Panc1 (cell line): Measurements from ENCODE around the gene ANO4.

Source experiments
- POLR2AphosphoS5 ChIP-seq: IDR thresholded peaks from 2 replicates; pipeline ENCODE4 v1.6.1; 2012; ENCODE audit warnings: mild to moderate bottlenecking, low read depth, low read length, moderate library complexity
- SIN3A ChIP-seq: IDR thresholded peaks from 2 replicates; pipeline ENCODE4 v1.6.1; 2012; ENCODE audit warnings: low read depth, mild to moderate bottlenecking, low read length, moderate library complexity, borderline replicate concordance; ENCODE audit not compliant: insufficient read depth
- TCF7L2 ChIP-seq: IDR thresholded peaks from 2 replicates; pipeline ENCODE4 v1.6.1; 2011; ENCODE audit warnings: mild to moderate bottlenecking, low read depth, low read length, inconsistent platforms
- TF ChIP-seq, protein P1 (sequence below), 2 experiments: IDR thresholded peaks; 2 replicates each; pipeline ENCODE4 v1.6.1; 2011 to 2012; ENCODE audit warnings: low read depth in 2 of 2, control low read depth in 1 of 2, low read length in 1 of 2, mild to moderate bottlenecking in 1 of 2, moderate library complexity in 1 of 2; ENCODE audit not compliant: insufficient read depth in 1 of 2
- TF ChIP-seq, protein P2 (sequence below): fragments of 450-650 bp; IDR thresholded peaks from 2 replicates; pipeline ENCODE4 v1.5.1; 2017; ENCODE audit warnings: mild to moderate bottlenecking

DNA sequence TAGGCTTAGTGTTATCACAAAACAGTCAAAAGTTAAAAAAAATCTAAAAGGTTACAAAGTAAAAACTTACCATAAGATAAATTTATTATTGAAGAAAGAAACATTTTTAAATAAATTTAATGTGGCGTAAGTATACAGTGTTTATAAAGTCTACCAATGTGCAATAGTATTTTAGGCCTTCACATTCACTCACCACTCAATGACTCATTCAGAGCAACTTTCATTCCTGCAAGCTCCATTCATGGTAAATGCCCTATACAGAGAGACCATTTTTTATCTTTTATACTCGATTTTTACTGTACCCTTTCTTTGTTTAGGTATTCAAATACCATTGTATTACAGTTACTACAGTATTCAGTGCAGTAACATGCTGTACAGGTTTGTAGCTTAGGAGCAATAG is 124.5 kb downstream of the ANO4 start:
- TF ChIP-seq, protein P1, sequence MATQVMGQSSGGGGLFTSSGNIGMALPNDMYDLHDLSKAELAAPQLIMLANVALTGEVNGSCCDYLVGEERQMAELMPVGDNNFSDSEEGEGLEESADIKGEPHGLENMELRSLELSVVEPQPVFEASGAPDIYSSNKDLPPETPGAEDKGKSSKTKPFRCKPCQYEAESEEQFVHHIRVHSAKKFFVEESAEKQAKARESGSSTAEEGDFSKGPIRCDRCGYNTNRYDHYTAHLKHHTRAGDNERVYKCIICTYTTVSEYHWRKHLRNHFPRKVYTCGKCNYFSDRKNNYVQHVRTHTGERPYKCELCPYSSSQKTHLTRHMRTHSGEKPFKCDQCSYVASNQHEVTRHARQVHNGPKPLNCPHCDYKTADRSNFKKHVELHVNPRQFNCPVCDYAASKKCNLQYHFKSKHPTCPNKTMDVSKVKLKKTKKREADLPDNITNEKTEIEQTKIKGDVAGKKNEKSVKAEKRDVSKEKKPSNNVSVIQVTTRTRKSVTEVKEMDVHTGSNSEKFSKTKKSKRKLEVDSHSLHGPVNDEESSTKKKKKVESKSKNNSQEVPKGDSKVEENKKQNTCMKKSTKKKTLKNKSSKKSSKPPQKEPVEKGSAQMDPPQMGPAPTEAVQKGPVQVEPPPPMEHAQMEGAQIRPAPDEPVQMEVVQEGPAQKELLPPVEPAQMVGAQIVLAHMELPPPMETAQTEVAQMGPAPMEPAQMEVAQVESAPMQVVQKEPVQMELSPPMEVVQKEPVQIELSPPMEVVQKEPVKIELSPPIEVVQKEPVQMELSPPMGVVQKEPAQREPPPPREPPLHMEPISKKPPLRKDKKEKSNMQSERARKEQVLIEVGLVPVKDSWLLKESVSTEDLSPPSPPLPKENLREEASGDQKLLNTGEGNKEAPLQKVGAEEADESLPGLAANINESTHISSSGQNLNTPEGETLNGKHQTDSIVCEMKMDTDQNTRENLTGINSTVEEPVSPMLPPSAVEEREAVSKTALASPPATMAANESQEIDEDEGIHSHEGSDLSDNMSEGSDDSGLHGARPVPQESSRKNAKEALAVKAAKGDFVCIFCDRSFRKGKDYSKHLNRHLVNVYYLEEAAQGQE (IDR thresholded peaks at IDR 0.05; ENCODE audit: insufficient read depth in 1 of 2, low read depth in 2 of 2, low read length in 1 of 2) = no peak
- no peak for TF ChIP-seq TCF7L2
- no peak for TF ChIP-seq SIN3A
- no peak for TF ChIP-seq POLR2AphosphoS5
- TF ChIP-seq, protein P2, sequence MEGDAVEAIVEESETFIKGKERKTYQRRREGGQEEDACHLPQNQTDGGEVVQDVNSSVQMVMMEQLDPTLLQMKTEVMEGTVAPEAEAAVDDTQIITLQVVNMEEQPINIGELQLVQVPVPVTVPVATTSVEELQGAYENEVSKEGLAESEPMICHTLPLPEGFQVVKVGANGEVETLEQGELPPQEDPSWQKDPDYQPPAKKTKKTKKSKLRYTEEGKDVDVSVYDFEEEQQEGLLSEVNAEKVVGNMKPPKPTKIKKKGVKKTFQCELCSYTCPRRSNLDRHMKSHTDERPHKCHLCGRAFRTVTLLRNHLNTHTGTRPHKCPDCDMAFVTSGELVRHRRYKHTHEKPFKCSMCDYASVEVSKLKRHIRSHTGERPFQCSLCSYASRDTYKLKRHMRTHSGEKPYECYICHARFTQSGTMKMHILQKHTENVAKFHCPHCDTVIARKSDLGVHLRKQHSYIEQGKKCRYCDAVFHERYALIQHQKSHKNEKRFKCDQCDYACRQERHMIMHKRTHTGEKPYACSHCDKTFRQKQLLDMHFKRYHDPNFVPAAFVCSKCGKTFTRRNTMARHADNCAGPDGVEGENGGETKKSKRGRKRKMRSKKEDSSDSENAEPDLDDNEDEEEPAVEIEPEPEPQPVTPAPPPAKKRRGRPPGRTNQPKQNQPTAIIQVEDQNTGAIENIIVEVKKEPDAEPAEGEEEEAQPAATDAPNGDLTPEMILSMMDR = no peak
